Activated naive CD8-positive, alpha-beta T cell treated with anti-CD3 and anti-CD28 coated beads, Interleukin-2, amount 10 ng/mL, durations not matched to agents 7 days and 5 days (primary cell): ENCODE data around the gene PKNOX2. TPM values are rescaled to one million over a fixed set of nuclear protein-coding genes. Genes with fewer than 3 reads are reported as not detected.

ENCODE experiments used
- ATAC-seq: fragments of 150-1000 bp; cut with Tn5 transposase; one replicate; pipeline ENCODE4 v1.10.0; 2021; ENCODE audit warnings: low read depth, moderate library complexity
- POLR2A ChIA-PET: fragments of 350-600 bp; sonication (Branson Sonifier 250); formaldehyde crosslinking; loops from one replicate; lab custom pipeline; 2021; ENCODE audit warnings: antibody characterized with exemption; lab: Charles Lee
- DNase-seq: peaks from one replicate; pipeline ENCODE4 v3.0.0; 2021
- H3K27ac Mint-ChIP-seq: one replicate; pipeline ENCODE4 v1.8.0; 2022; ENCODE audit warnings: mild to moderate bottlenecking, mixed read lengths
- H3K27me3 Mint-ChIP-seq: one replicate; pipeline ENCODE4 v1.8.0; 2022; ENCODE audit warnings: mild to moderate bottlenecking, moderate library complexity, mixed read lengths
- H3K36me3 Mint-ChIP-seq: one replicate; pipeline ENCODE4 v1.8.0; 2021; ENCODE audit warnings: mild to moderate bottlenecking, mixed read lengths
- H3K4me1 Mint-ChIP-seq: one replicate; pipeline ENCODE4 v1.8.0; 2021; ENCODE audit warnings: mixed read lengths
- H3K4me3 Mint-ChIP-seq: one replicate; pipeline ENCODE4 v1.8.0; 2022; ENCODE audit warnings: mild to moderate bottlenecking, moderate library complexity, mixed read lengths
- H3K9me3 Mint-ChIP-seq: one replicate; pipeline ENCODE4 v1.8.0; 2021; ENCODE audit warnings: mixed read lengths
- total RNA-seq, 2 experiments: library from RNA; stranded (reverse); gene quantifications; one replicate each; pipeline ENCODE4 v1.2.3, GENCODE V29; 2021

Gene PKNOX2
- total RNA-seq, 2 experiments from 2014 or later, result not detected

DNA sequence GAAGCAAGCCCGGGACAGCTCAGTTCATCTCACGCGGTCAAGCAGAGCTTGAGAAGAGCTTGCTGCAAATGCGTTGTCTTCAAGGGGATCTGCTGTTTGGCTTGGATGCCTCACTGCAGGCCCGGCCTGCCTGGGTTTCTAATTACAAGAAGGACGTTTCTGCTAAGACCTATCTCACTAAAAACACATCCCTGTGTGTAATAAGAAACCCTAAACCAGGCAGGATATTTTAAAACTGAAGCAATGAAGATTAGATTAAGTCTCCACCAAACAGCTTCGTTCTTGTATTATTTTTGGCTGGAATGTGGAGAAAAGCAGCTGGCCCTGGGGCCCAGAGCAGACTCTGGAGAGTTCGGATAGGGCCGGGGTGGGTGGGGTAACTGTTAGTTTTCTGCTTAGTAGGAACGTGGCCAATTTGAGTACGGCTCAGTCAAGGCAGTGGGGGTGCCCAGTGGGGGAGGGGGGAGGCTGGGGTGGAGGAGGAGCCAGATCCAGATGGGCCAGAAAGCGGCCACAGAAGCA, 6.0 kb downstream of the PKNOX2 start:
- no peak for DNase-seq

DNA sequence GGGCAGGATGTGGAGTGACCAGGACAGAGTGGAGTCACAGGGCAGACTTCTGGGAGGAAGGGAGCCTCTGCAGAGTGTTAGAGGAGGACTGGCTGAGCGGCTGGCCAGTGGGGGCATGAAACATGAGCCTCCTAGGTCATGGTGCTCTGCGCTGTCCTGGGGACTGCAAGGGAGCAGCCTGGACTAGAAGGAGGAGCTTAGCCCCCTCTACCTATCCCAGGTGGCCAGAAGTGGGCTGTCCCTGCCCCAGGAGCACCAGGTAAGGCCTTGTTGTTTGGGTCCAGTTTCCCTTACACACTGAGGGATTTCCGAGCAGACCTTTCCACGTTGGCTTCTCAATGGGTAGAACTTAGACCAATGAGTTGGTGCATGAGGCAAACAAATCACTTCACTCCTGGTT, 7.4 kb downstream of the PKNOX2 start:
- Mint-ChIP-seq H3K27ac (no peak overlapping the region), H3K4me3 (no peak overlapping the region), H3K36me3 (no peaks in the 10 kb centered on the region), H3K9me3 (no peaks in the 10 kb centered on the region), H3K4me1 (peaks cover 3% of the 10 kb centered on the region), H3K27me3 (peaks cover 45% of the 10 kb centered on the region)
- POLR2A ChIA-PET, result no interaction called here
- ATAC-seq, result no peak
- DNase-seq, result no peak

More for the DNA sequence above, 6.0 kb downstream of the PKNOX2 start:
- no peak overlapping the region for H3K27ac Mint-ChIP-seq
- ATAC-seq, result no peak
- H3K36me3 Mint-ChIP-seq, result no peaks in the 10 kb centered on the region
- H3K4me3 Mint-ChIP-seq, result no peak overlapping the region
- H3K9me3 Mint-ChIP-seq, result no peaks in the 10 kb centered on the region
- peaks cover 49% of the 10 kb centered on the region for H3K27me3 Mint-ChIP-seq
- POLR2A ChIA-PET, result no interaction called here
- H3K4me1 Mint-ChIP-seq, result peaks cover 7% of the 10 kb centered on the region

DNA sequence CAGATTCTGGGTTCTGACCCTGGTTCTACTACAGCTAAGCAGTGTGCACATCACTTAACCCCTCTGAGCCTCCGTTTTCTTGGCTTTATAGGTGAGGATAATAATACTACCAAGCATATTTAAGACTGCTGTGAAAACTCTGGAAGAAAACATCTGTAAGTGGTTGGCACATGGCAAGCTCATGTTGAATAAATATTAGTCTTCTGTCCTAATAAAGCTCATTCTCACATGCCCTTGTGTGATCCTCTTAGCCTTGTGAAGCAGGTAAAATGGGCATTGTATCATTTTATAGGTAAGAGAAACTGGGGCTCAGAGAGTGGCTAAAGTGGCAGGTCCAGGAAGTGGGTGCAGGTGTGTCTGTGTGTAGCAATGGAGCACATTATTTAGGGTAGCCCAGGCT, 8.5 kb downstream of the PKNOX2 start:
- no peaks in the 10 kb centered on the region for H3K9me3 Mint-ChIP-seq
- H3K27ac Mint-ChIP-seq, result no peak overlapping the region
- H3K4me1 Mint-ChIP-seq, result peaks cover 3% of the 10 kb centered on the region
- no peak overlapping the region for H3K4me3 Mint-ChIP-seq
- DNase-seq (no peak), ATAC-seq (no peak)
- peaks cover 39% of the 10 kb centered on the region for H3K27me3 Mint-ChIP-seq
- no peaks in the 10 kb centered on the region for H3K36me3 Mint-ChIP-seq
- POLR2A ChIA-PET, result no interaction called here

DNA sequence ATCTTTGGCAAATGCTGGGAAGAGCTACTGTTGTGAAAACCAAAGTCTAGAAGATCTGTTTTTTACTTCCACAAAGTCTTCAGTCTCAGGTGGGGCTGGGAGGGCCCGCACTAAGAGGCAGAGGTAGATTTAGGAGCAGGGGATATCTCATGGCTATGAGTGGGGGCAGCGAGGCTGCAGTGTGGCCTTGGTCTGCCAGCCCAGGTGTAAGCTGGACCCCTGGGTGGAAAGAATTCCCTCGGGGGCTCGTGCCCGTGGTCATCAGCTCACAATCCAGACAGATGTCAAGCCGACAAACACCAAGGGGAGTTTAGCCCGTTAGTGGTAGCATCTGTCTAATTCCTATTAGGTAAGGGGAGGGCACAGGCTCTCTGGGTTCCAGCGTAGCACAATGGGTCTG, 9.0 kb downstream of the PKNOX2 start:
- ATAC-seq, result no peak
- H3K4me3 Mint-ChIP-seq, result no peak overlapping the region
- POLR2A ChIA-PET, result no interaction called here
- H3K9me3 Mint-ChIP-seq, result no peaks in the 10 kb centered on the region
- H3K4me1 Mint-ChIP-seq, result peaks cover 3% of the 10 kb centered on the region
- H3K27me3 Mint-ChIP-seq, result peaks cover 34% of the 10 kb centered on the region
- no peak overlapping the region for H3K27ac Mint-ChIP-seq
- DNase-seq, result no peak
- H3K36me3 Mint-ChIP-seq, result no peaks in the 10 kb centered on the region

DNA sequence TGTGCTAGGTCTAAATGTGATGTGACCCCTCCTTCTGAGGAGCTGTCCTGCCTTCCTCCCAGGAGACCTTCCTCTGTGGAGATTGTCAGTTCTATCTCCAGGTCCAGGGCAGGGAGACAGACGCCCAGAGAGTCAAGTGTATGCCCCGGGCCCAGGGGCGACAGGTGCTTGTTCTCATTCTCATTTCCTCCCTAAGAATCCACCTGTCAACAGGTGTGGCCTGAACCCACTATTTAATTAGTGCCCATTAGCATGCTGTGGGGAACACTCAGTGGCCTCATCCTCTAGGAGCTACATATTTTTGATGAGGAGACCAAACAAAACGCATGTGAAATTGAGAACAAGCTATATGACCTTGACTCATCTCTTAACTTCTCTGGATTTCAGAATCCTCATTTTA, 9.5 kb downstream of the PKNOX2 start:
- Mint-ChIP-seq H3K4me3 (no peak overlapping the region), H3K9me3 (no peaks in the 10 kb centered on the region), H3K4me1 (peaks cover 3% of the 10 kb centered on the region), H3K36me3 (no peaks in the 10 kb centered on the region), H3K27me3 (peaks cover 29% of the 10 kb centered on the region), H3K27ac (no peak overlapping the region)
- ATAC-seq (no peak), DNase-seq (no peak)
- POLR2A ChIA-PET, result no interaction called here

DNA sequence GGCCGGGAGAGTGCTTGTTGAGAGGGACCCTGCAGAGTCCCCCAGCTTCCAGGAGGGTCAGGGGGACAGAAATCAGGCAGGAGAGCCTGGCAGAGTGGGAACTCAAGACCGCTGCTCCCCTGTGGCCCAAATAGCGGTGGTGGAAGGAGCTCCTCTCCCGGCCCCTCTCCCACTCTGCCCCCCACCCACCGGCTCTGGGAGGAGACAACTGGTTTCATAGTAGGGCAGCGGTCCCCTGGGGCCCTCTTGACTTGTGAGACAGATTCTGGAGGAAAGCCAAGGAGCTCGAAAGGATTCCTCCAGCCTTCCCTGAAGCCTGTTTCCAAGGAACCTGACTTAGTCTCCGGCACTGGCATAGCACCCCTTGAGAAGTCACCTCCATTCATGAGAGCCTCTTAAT, 10.1 kb downstream of the PKNOX2 start:
- H3K9me3 Mint-ChIP-seq, result no peaks in the 10 kb centered on the region
- no peak overlapping the region for H3K4me3 Mint-ChIP-seq
- H3K4me1 Mint-ChIP-seq, result peaks cover 3% of the 10 kb centered on the region
- H3K36me3 Mint-ChIP-seq, result no peaks in the 10 kb centered on the region
- no peak overlapping the region for H3K27ac Mint-ChIP-seq
- peaks cover 24% of the 10 kb centered on the region for H3K27me3 Mint-ChIP-seq
- POLR2A ChIA-PET, result no interaction called here
- DNase-seq, result no peak
- no peak for ATAC-seq

DNA sequence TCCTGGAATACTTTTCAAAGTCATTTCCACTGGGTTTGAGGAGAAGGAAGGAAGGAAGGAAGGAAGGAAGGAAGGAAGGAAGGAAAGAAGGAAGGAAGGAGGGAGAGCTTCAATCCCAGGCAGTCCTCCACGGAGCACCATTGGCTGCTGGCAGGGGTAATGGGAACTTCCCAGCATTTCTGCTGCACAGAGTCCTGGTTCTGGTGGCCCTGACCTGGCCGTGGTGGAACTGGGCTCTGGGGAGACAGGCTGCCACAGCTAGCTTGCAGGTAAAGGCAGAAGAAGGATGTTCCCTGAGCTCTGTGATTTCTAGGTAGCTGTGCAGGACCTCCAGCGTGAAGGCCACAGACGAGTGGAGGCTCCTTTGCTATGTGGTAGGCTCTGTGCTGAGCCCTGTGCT, 10.6 kb downstream of the PKNOX2 start:
- H3K27me3 Mint-ChIP-seq, result peaks cover 24% of the 10 kb centered on the region
- no peak overlapping the region for H3K4me3 Mint-ChIP-seq
- peaks cover 3% of the 10 kb centered on the region for H3K4me1 Mint-ChIP-seq
- no peaks in the 10 kb centered on the region for H3K36me3 Mint-ChIP-seq
- H3K27ac Mint-ChIP-seq, result no peak overlapping the region
- H3K9me3 Mint-ChIP-seq, result no peaks in the 10 kb centered on the region
- no peak for DNase-seq
- POLR2A ChIA-PET, result no interaction called here
- ATAC-seq, result no peak

DNA sequence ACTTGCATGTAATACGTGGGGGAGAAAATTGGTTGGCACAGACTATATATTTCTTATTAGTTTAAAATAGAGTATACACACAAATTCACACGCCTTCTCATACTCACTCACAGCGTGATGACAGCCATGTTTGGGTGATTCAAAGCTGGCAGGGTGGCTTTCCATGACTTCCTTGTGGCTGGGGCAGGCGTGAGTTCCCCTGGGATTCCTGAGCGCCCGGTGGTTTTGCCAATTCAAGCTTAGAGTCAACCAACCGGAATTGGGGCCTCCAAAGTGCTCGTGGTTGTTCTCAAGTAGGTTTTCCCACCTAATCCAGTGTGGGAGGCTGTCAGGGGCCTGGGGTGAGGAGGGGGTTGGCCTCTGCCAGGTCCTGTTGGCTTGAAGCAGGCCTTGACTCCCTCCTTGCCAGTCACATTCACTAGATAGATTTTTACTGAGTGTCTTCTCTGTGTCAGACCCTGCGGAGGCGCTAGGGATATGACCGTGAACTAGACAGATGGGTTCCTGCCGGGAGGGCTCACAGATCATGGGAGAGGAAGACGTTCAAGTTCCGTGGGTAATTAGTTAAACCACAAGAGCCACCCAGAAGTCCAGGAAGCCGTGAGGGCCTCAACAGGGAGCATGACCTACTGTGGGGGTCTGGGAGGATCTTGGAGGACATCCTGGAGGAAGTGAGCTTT, 11.5 kb downstream of the PKNOX2 start:
- no peak for ATAC-seq
- POLR2A ChIA-PET, result no interaction called here
- Mint-ChIP-seq H3K27me3 (peaks cover 22% of the 10 kb centered on the region), H3K27ac (no peak overlapping the region), H3K4me1 (peaks cover 3% of the 10 kb centered on the region), H3K9me3 (no peaks in the 10 kb centered on the region), H3K4me3 (no peak overlapping the region), H3K36me3 (no peaks in the 10 kb centered on the region)
- DNase-seq, result no peak

DNA sequence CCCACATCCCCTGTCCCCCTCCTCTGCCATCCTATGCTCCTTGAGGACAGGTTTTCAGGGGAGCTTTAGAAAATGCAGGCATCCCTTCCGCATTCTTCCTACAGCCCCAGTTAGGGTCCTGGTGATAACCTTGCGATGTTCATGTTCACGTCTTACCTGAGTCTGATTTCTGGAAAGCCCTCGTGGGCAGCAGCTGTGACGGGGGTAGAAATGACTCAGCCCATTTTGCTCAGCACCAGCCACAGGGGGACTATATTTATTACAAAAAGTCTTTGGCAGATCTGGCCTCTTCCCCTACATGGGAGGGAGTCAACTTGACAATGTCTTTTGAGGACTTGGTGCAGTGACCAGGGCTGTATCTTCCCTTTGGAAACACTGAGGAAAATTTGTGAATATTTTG, 12.3 kb downstream of the PKNOX2 start:
- no peak overlapping the region for H3K27ac Mint-ChIP-seq
- no peaks in the 10 kb centered on the region for H3K36me3 Mint-ChIP-seq
- POLR2A ChIA-PET, result no interaction called here
- no peaks in the 10 kb centered on the region for H3K9me3 Mint-ChIP-seq
- H3K4me3 Mint-ChIP-seq, result no peak overlapping the region
- H3K27me3 Mint-ChIP-seq, result peaks cover 22% of the 10 kb centered on the region
- DNase-seq (no peak), ATAC-seq (no peak)
- peaks cover 3% of the 10 kb centered on the region for H3K4me1 Mint-ChIP-seq

DNA sequence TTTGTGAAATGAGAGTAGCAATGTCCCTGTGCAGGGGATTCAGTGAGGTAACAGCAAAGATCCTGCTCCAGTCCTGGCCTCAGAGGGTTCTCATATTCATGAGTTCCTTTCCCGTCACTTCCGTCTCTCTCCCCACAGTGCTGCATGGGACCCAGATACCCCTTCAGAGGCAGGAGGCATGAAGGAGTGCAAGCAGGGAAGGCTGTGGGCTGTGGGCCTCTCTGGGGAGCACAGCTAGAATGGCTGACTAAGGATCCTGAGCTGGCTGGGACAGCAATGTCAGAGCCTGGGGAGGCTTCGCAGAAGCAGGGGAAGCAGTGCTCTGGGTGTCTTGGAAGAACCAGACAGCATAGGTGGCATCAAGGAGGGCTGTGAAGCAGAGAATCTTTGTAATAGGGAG, 13.0 kb downstream of the PKNOX2 start:
- DNase-seq (no peak), ATAC-seq (no peak)
- Mint-ChIP-seq H3K27ac (no peak overlapping the region), H3K4me3 (no peak overlapping the region), H3K27me3 (peaks cover 22% of the 10 kb centered on the region), H3K9me3 (no peaks in the 10 kb centered on the region), H3K36me3 (no peaks in the 10 kb centered on the region), H3K4me1 (peaks cover 3% of the 10 kb centered on the region)
- POLR2A ChIA-PET, result no interaction called here

DNA sequence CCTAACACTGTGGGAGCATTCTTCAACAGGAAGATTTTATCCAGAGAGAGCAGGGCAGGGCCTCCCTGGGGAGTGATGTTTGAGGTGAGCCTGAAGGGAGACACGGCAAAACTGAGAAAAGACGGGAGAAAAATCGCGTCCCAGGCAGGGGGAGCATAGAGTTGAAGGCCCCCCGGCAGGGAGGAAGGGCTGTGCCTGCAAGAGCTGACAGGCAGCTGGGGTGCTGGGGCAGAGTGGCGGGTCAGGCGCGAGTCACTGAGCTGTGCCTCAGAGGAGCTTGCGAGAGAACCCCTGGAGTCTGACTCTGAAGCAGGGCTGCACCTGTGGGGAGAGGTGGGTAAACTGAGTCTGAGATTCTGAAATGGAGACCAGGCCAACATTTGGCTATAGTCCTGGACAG, 14.8 kb downstream of the PKNOX2 start:
- H3K27me3 Mint-ChIP-seq, result peaks cover 23% of the 10 kb centered on the region
- H3K4me3 Mint-ChIP-seq, result no peak overlapping the region
- DNase-seq, result no peak
- H3K27ac Mint-ChIP-seq, result no peak overlapping the region
- POLR2A ChIA-PET, result no interaction called here
- no peaks in the 10 kb centered on the region for H3K36me3 Mint-ChIP-seq
- ATAC-seq, result no peak
- peaks cover 3% of the 10 kb centered on the region for H3K4me1 Mint-ChIP-seq
- no peaks in the 10 kb centered on the region for H3K9me3 Mint-ChIP-seq

DNA sequence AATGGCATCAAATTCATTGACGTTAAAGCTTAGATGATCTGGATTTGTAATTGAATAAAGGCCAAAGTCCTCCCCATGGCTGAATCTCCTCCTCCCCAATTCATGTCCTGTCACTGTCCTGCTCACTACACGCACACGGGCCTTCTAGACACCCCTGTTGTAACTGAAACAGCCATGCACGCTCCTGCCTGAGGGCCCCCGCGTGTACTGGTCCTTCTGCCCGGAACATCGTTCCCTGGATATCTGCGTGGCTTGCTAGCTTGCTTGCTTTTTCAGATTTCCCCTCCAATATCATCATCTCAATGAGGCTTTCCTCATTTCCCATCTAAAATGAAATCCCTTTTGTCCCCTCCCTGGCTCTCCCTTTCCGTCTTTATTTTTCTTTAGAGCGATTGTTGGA, 15.3 kb downstream of the PKNOX2 start:
- Mint-ChIP-seq H3K36me3 (no peaks in the 10 kb centered on the region), H3K9me3 (no peaks in the 10 kb centered on the region), H3K27me3 (peaks cover 23% of the 10 kb centered on the region), H3K27ac (no peak overlapping the region), H3K4me3 (no peak overlapping the region), H3K4me1 (peaks cover 3% of the 10 kb centered on the region)
- POLR2A ChIA-PET, result no interaction called here
- DNase-seq (no peak), ATAC-seq (no peak)

DNA sequence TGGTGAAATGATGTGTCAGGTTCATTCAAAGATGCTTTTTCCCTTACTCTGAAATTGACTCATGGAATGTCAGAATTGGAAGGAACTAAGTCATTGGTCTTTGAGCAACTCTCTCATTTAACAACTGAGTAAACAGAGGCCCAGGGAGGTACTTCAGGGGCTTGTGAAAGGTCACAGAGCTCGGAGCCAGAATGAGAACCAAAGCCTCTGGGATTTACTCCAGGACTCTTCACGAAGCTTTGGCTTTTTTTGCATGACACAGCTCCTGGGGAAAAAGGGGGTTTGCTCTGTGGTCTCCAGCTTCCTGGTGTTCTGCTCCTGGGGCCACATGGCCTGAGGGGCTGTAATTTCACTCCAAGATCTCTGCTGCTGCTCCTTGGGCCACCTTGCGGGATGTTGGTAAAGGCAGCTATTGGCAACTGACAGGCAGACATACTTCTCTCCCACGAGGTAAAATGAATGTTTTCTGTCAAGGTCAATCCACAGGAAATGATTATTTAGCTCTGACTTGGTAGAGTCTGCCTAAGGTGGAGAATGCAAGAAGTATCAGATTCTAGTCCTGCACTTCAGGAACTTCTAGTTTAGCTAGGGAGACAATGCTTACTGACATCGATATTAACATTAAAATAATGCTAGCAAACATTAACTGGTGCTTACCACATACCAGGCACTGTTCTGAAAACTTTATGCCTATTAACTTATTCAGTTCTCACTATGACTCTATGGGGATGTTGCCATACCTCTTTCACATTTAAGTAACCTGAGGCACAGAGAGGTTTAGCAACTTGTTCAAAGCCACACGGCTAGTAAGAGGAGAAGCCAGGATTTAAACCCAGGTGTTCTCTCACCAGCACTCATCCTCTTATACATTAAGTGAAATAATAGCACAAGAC, 16.1 kb downstream of the PKNOX2 start:
- no peak for ATAC-seq
- Mint-ChIP-seq H3K9me3 (no peaks in the 10 kb centered on the region), H3K27ac (no peak overlapping the region), H3K4me3 (no peak overlapping the region), H3K27me3 (peaks cover 23% of the 10 kb centered on the region), H3K4me1 (peaks cover 3% of the 10 kb centered on the region), H3K36me3 (no peaks in the 10 kb centered on the region)
- POLR2A ChIA-PET, result no interaction called here
- no peak for DNase-seq

DNA sequence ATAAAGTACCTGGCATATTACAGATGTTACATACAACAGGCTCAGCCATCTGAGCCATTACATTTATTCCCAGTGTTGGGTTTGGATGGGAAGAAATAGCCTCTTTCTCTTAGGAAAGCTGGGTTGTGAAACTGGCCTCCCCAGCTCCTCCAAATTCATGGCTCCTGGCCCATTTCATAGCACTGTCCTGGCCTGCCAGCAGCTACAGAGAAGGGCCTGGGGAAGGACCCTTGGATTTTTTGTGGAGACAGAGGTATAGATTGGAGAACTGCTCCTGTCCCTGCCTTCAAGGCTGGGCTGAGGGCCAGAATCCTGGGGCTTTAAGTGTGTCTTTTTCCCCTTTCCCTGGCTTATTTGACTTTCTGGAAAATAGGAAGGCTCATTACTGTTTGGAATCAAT, 18.0 kb downstream of the PKNOX2 start:
- POLR2A ChIA-PET, result no interaction called here
- DNase-seq (no peak), ATAC-seq (no peak)
- Mint-ChIP-seq H3K9me3 (peaks cover 1% of the 10 kb centered on the region), H3K36me3 (no peaks in the 10 kb centered on the region), H3K27ac (no peak overlapping the region), H3K4me1 (no peaks in the 10 kb centered on the region), H3K4me3 (no peak overlapping the region), H3K27me3 (peaks cover 25% of the 10 kb centered on the region)
